Measurements from ENCODE around the gene KIF21B. TPM values are rescaled to one million over a fixed set of nuclear protein-coding genes. Genes with fewer than 3 reads are reported as not detected.

The KIF21B gene
- total and polyA plus RNA-seq, 2 of the 8 experiments (the other 6 are each of a cell fraction or from before 2014, with no cell fraction given), result 10.8 to 26.5 TPM

GRCh38 chr1:200974711-200975110 is 48.8 kb downstream of the KIF21B start:
- H3K56ac ChIP-seq (replicated peaks; ENCODE audit: insufficient read length, low read depth, low read length), result no peak overlapping the region
- FAIRE-seq, result no peak
- no peak overlapping the region for H3K4me3 ChIP-seq (ENCODE audit: extremely low read depth in 1 of 4, insufficient read depth in 2 of 4, low read depth in 3 of 4, low read length in 4 of 4)
- TF ChIP-seq SP2 (IDR thresholded peaks at IDR 0.05; ENCODE audit: low read length), result no peak
- no peak for TF ChIP-seq ASH2L (IDR thresholded peaks at IDR 0.05; ENCODE audit: low read length)
- TF ChIP-seq RXRA (IDR thresholded peaks at IDR 0.05; ENCODE audit: insufficient read depth, low read depth, low read length), result no peak
- no peak for TF ChIP-seq PHF8 (conservative IDR thresholded peaks at IDR 0.05; ENCODE audit: low read depth, low read length)
- no peak for TF ChIP-seq SIRT6 (IDR thresholded peaks at IDR 0.05; ENCODE audit: low read length)
- TF ChIP-seq USF2 (IDR thresholded peaks at IDR 0.05; ENCODE audit: low read length), result no peak
- no peak for TF ChIP-seq TAF1 (IDR thresholded peaks at IDR 0.05; ENCODE audit: low read depth, low read length)
- TF ChIP-seq MAX (IDR thresholded peaks at IDR 0.05), result no peak
- TF ChIP-seq TBP (IDR thresholded peaks at IDR 0.05; ENCODE audit: low read depth, low read length), result no peak
- H2BK20ac ChIP-seq (ENCODE audit: low read length), result no peak overlapping the region
- no peak overlapping the region for H2BK15ac ChIP-seq (ENCODE audit: low read length)
- H3K14ac ChIP-seq (ENCODE audit: insufficient read length), result no peak overlapping the region
- H3K18ac ChIP-seq (ENCODE audit: extremely low read depth, low read length), result no peak overlapping the region
- H2BK120ac ChIP-seq (replicated peaks; ENCODE audit: low read depth, low read length), result no peak overlapping the region
- peaks cover 0 to under 1% of the 10 kb centered on the region in 2 experiments; a peak in 1 of 4 replicates for H3K9me3 ChIP-seq (ENCODE audit: insufficient read depth in 2 of 2, low read depth in 1 of 2, low read length in 1 of 2)
- H3K27me3 ChIP-seq (replicated peaks in 1 of 4; ENCODE audit: control insufficient read depth in 3 of 4, extremely low read depth in 1 of 4, insufficient read depth in 3 of 4, low read length in 3 of 4), result no peaks in the 10 kb centered on the region
- H3K9ac ChIP-seq (replicated peaks in 1 of 4; ENCODE audit: extremely low read depth in 1 of 4, low read depth in 3 of 4, low read length in 3 of 4), result no peak overlapping the region
- no peaks in the 10 kb centered on the region for H3K79me1 ChIP-seq (ENCODE audit: low read depth, low read length)
- no peak overlapping the region for H3K4me2 ChIP-seq (ENCODE audit: insufficient read depth in 1 of 2, low read depth in 2 of 2, low read length in 2 of 2)
- H2AK5ac ChIP-seq (ENCODE audit: low read depth, low read length), result no peak overlapping the region
- 94% methylated on average over 12 of the region's 12 CpGs; no CpG with 5 or more reads in 1 of the 2 experiments for WGBS, 2 experiments (ENCODE audit: extremely low coverage in 1 of 2, insufficient coverage in 1 of 2, insufficient read length in 1 of 2, insufficient replicate concordance in 2 of 2, low coverage in 1 of 2, low lambda C conversion rate in 2 of 2, missing lambda C conversion rate in 1 of 2)
- H2BK5ac ChIP-seq (ENCODE audit: low read depth, low read length), result no peak overlapping the region; the same call in 1 of the 2 replicates
- no peak overlapping the region for H2AFZ ChIP-seq (ENCODE audit: low read length)
- no peak overlapping the region for H3K4ac ChIP-seq (replicated peaks; ENCODE audit: insufficient read length, low read depth, low read length)
- ChIA-PET CTCF (ENCODE audit: partially characterized antibody) (interaction anchor here (0.8 to 28.5 kb wide), 10 partner anchors 10 to 145 kb away, joined by 3 to 640 read pairs (median 8); partner anchors contain the start of gene KIF21B), POLR2A (ENCODE audit: partially characterized antibody) (no interaction called here)
- H2BK12ac ChIP-seq (ENCODE audit: low read depth, low read length), result no peak overlapping the region
- no peak overlapping the region for H3K27ac ChIP-seq (ENCODE audit: low read depth, low read length)
- no peak overlapping the region for H4K5ac ChIP-seq (ENCODE audit: insufficient read length, low read depth, low read length)
- DNase-seq (ENCODE audit: low read depth in 1 of 2, low spot score in 2 of 2), result no peak
- peaks cover 0 to 3% of the 10 kb centered on the region in 2 experiments for H4K20me1 ChIP-seq (replicated peaks in 1 of 2; ENCODE audit: control insufficient read depth in 1 of 2, insufficient read depth in 2 of 2, low read length in 2 of 2)
- H3K79me2 ChIP-seq (ENCODE audit: control insufficient read depth in 1 of 2, insufficient read depth in 2 of 2, low read length in 2 of 2), result no peaks in the 10 kb centered on the region
- H3K4me1 ChIP-seq (replicated peaks in 1 of 4; ENCODE audit: control insufficient read depth in 3 of 4, insufficient read depth in 4 of 4, low read length in 3 of 4), result peaks cover 0 to 3% (median 0%) of the 10 kb centered on the region in 4 experiments; a peak in 1 of 7 replicates
- peaks cover 0 to 10% (median 5%) of the 10 kb centered on the region in 4 experiments; a peak in 3 of 8 replicates for H3K36me3 ChIP-seq (ENCODE audit: control insufficient read depth in 2 of 4, insufficient read depth in 4 of 4, low read length in 3 of 4)
- no peak overlapping the region for H4K91ac ChIP-seq (replicated peaks; ENCODE audit: insufficient read length, low read length)
- H3K23me2 ChIP-seq (ENCODE audit: low read depth, low read length), result no peaks in the 10 kb centered on the region
- no peak overlapping the region for H4K8ac ChIP-seq (ENCODE audit: extremely low read depth, insufficient read depth, low read length)
- H3K23ac ChIP-seq (ENCODE audit: insufficient read length), result no peak overlapping the region
